Caco-2 (cell line): ENCODE data around the gene HPGDS. TPM values are rescaled to one million over a fixed set of nuclear protein-coding genes. Genes with fewer than 3 reads are reported as not detected.

ENCODE experiments used
- BruUV-seq: library from RNA; stranded (reverse); fragments of 400-500 nt; replicated peaks from 2 replicates; lab custom pipeline; 2021; lab: Mats Ljungman, UMichigan
- CTCF ChIA-PET: fragments of 300-600 bp; sonication (Branson Sonifier 250); formaldehyde crosslinking; loops from one replicate; lab custom pipeline; 2022; ENCODE audit warnings: antibody characterized with exemption; lab: Charles Lee
- POLR2A ChIA-PET: fragments of 300-600 bp; sonication (Branson Sonifier 250); formaldehyde crosslinking; loops from one replicate; lab custom pipeline; 2022; ENCODE audit warnings: antibody characterized with exemption; lab: Charles Lee
- DNase-seq, 2 experiments: peaks; one replicate each; pipeline versions ENCODE4 v3.0.0 to v3.0.0-alpha.2; 2020 to 2022
- H3K27me3 ChIP-seq: replicated peaks from 2 replicates; pipeline ENCODE4 v1.6.0; 2011; ENCODE audit warnings: low read length; ENCODE audit not compliant: control insufficient read depth, insufficient read depth
- H3K36me3 ChIP-seq: 2 replicates; pipeline ENCODE4 v1.5.1; 2011; ENCODE audit warnings: low read length; ENCODE audit not compliant: control insufficient read depth, insufficient read depth
- H3K4me1 ChIP-seq: fragments of 250-450 bp; sonication (Bioruptor Pico); 2 replicates; pipeline ENCODE4 v1.5.1; 2020; ENCODE audit warnings: mild to moderate bottlenecking
- H3K4me3 ChIP-seq: 2 replicates; pipeline ENCODE4 v1.5.1; 2011; ENCODE audit warnings: low read depth, mild to moderate bottlenecking, control low read depth, low read length
- H3K9me3 ChIP-seq: fragments of 250-450 bp; sonication (Bioruptor Pico); 2 replicates; pipeline ENCODE4 v1.5.1; 2020; ENCODE audit warnings: mild to moderate bottlenecking, moderate library complexity
- H3K27ac Mint-ChIP-seq: one replicate; pipeline ENCODE4 v1.8.0; 2022; ENCODE audit warnings: mixed read lengths; ENCODE audit not compliant: unreplicated experiment
- H3K27me3 Mint-ChIP-seq: one replicate; pipeline ENCODE4 v1.8.0; 2022; ENCODE audit warnings: mixed read lengths; ENCODE audit not compliant: insufficient read depth, unreplicated experiment
- H3K36me3 Mint-ChIP-seq: one replicate; pipeline ENCODE4 v1.8.0; 2022; ENCODE audit warnings: mild to moderate bottlenecking, mixed read lengths; ENCODE audit not compliant: insufficient read depth, unreplicated experiment
- H3K4me1 Mint-ChIP-seq: one replicate; pipeline ENCODE4 v1.8.0; 2022; ENCODE audit warnings: low read depth, mixed read lengths; ENCODE audit not compliant: unreplicated experiment
- H3K4me3 Mint-ChIP-seq: one replicate; pipeline ENCODE4 v1.8.0; 2022; ENCODE audit warnings: mild to moderate bottlenecking, moderate library complexity, mixed read lengths; ENCODE audit not compliant: unreplicated experiment
- H3K9me3 Mint-ChIP-seq: one replicate; pipeline ENCODE4 v1.8.0; 2022; ENCODE audit warnings: mixed read lengths; ENCODE audit not compliant: unreplicated experiment
- CTCF ChIP-seq, 2 experiments: fragments of 200-600 bp in 1 of 2; IDR thresholded peaks; 1 replicate in 1 of 2; 2 replicates in 1 of 2; pipeline versions ENCODE4 v1.5.1 to v1.8.0; 2011 to 2022; ENCODE audit warnings: antibody characterized with exemption in 1 of 2, control low read depth in 1 of 2, inconsistent platforms in 1 of 2, low read depth in 1 of 2, low read length in 1 of 2, mild to moderate bottlenecking in 1 of 2, moderate library complexity in 1 of 2; ENCODE audit not compliant: insufficient read depth in 1 of 2, severe bottlenecking in 1 of 2, unreplicated experiment in 1 of 2
- intact Hi-C: fragments of 100-400 bp; cut with micrococcal nuclease; formaldehyde crosslinking; loops from one replicate; pipeline ENCODE4 v1.10.0; 2022; ENCODE audit not compliant: unreplicated experiment
- total RNA-seq: library from RNA; stranded (reverse); gene quantifications from 2 replicates; pipeline ENCODE4 v1.2.3, GENCODE V29; 2022

HPGDS gene
- total RNA-seq, 1 experiment from 2014 or later = not detected

- CTCF ChIA-PET = interaction anchor here (0.6 kb wide), 1 partner anchor 36 kb away, joined by 3 read pairs; no protein-coding TSS in a partner anchor
- POLR2A ChIA-PET = no interaction called here
These were observed 32.7 kb upstream of the HPGDS start for GRCh38 chr4:94375364-94375763.

GRCh38 chr4:94373752-94374151 lies 31.1 kb upstream of the HPGDS start:
- intact Hi-C loops = no loop called here
- Histone ChIP-seq H3K4me3 (no peak overlapping the region), H3K36me3 (no peaks in the 10 kb centered on the region), H3K27me3 (no peaks in the 10 kb centered on the region), H3K9me3 (no peaks in the 10 kb centered on the region), H3K4me1 (no peaks in the 10 kb centered on the region)
- ChIA-PET POLR2A (no interaction called here), CTCF (interaction anchor here (0.6 kb wide), 1 partner anchor 33 kb away, joined by 3 read pairs; no protein-coding TSS in a partner anchor)
- Mint-ChIP-seq H3K4me1 (peaks cover 6% of the 10 kb centered on the region), H3K27ac (no peak overlapping the region), H3K36me3 (no peaks in the 10 kb centered on the region), H3K27me3 (no peaks in the 10 kb centered on the region), H3K4me3 (no peak overlapping the region), H3K9me3 (no peaks in the 10 kb centered on the region)
- TF ChIP-seq CTCF (IDR thresholded peaks at IDR 0.05; ENCODE audit: insufficient read depth in 1 of 2, low read depth in 1 of 2, low read length in 1 of 2, severe bottlenecking in 1 of 2, unreplicated experiment in 1 of 2) = no peak
- DNase-seq = no peak
- BruUV-seq = no TSS peak

More at GRCh38 chr4:94375364-94375763, 32.7 kb upstream of the HPGDS start:
- Mint-ChIP-seq H3K27me3 (no peaks in the 10 kb centered on the region), H3K36me3 (no peaks in the 10 kb centered on the region), H3K9me3 (no peaks in the 10 kb centered on the region), H3K4me1 (peaks cover 6% of the 10 kb centered on the region), H3K27ac (no peak overlapping the region), H3K4me3 (no peak overlapping the region)
- H3K4me1 ChIP-seq = 0 out of 2 replicates have a peak, but pooled peaks cover 3% of the 10 kb centered on the region
- H3K9me3 ChIP-seq = no peaks in the 10 kb centered on the region
- H3K27me3 ChIP-seq = no peaks in the 10 kb centered on the region
- DNase-seq = peak in 1 of 2 experiments; percentile 3
- H3K4me3 ChIP-seq = no peak overlapping the region
- BruUV-seq = no TSS peak
- H3K36me3 ChIP-seq = no peaks in the 10 kb centered on the region
- TF ChIP-seq CTCF (IDR thresholded peaks at IDR 0.05; ENCODE audit: insufficient read depth in 1 of 2, low read depth in 1 of 2, low read length in 1 of 2, severe bottlenecking in 1 of 2, unreplicated experiment in 1 of 2) = no peak
- intact Hi-C loops = no loop called here

- Histone ChIP-seq H3K36me3 (no peaks in the 10 kb centered on the region), H3K27me3 (no peaks in the 10 kb centered on the region), H3K4me1 (no peaks in the 10 kb centered on the region), H3K4me3 (no peak overlapping the region), H3K9me3 (no peaks in the 10 kb centered on the region)
- BruUV-seq = no TSS peak
- no peaks in the 10 kb centered on the region for H3K36me3 Mint-ChIP-seq
- no peak for DNase-seq
- no peaks in the 10 kb centered on the region for H3K27me3 Mint-ChIP-seq
- no peak overlapping the region for H3K27ac Mint-ChIP-seq
- TF ChIP-seq CTCF (IDR thresholded peaks at IDR 0.05; ENCODE audit: insufficient read depth in 1 of 2, low read depth in 1 of 2, low read length in 1 of 2, severe bottlenecking in 1 of 2, unreplicated experiment in 1 of 2) = no peak
- peaks cover 6% of the 10 kb centered on the region for H3K4me1 Mint-ChIP-seq
- CTCF ChIA-PET = no interaction called here
- no peaks in the 10 kb centered on the region for H3K9me3 Mint-ChIP-seq
- no peak overlapping the region for H3K4me3 Mint-ChIP-seq
- intact Hi-C loops = no loop called here
- POLR2A ChIA-PET = no interaction called here
These were observed 30.4 kb upstream of the HPGDS start for GRCh38 chr4:94372991-94373390.
